ENCODE measurements around the gene COX19.
"Not testable (repeated sequence)": the region's sequence is repeated elsewhere in the genome, so short reads cannot be mapped to it uniquely, and the experiment has no call there.

Gene COX19

DNA sequence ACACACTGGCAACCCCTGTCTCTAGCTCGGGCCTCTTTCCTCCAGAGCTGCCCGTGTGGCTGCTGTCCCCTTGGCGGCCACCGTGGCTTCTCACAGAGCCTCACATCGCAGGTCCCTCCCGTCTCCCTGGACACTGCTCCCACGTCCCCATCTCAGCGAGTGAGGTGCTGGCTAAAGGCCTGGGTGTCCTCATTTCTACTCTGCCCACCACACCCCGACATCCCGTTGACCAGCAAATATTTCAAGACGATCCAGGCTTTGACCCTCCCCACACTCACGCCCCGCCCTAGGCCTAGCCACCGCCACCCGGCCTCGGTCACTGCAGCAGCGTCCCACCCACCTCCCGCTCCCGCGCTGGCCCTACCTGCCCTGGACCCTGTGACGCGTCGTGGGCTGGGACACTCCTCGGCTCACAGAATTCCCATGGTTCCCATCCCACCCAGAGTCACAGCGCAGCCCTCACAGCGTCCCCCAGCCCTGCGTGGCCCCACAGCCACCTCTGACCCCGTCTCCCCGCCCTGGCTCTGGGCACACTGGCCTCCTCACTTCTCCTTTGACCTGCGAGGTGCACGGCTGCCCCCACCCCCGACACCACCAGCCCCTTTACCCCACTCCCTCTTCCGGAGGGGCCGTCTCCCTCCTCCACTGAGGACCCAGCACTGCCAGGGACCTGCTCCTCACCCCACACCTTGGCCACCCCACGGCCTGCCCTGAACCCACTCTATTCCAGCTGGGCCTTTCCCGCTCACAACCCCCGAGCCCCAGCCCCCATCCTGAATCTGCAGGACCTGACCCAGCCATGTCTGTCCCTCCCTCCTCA lies 27.7 kb downstream of the COX19 start:
- TF ChIP-seq Cebpa-rat (IDR thresholded peaks at IDR 0.05), result no peak
- H3K27ac ChIP-seq, result peak overlapping the region in 3 of 11 experiments; percentile 14 to 61 (median 50); a peak in 3 of 22 replicates
- H3K4me2 ChIP-seq, result peak overlapping the region in 4 of 11 experiments; percentile 4 to 99 (median 98); a peak in 5 of 22 replicates

GRCh38 chr7:946256-946996 lies 28.9 kb downstream of the COX19 start:
- TF ChIP-seq Cebpa-rat (IDR thresholded peaks at IDR 0.05), result no peak
- Histone ChIP-seq H3K36me3 (peaks cover 6 to 59% (median 31%) of the 10 kb centered on the region in 11 experiments; a peak in 21 of 22 replicates), H3K27me3 (peaks cover 0 to 12% (median 5%) of the 10 kb centered on the region in 11 experiments; a peak in 7 of 22 replicates), H3K27ac (peak overlapping the region in 3 of 11 experiments; percentile 8 to 57 (median 33); a peak in 5 of 22 replicates), H3K9me3 (replicated peaks in 1 of 11) (peaks cover 0 to 31% (median 0%) of the 10 kb centered on the region in 11 experiments; a peak in 5 of 22 replicates), H3K9ac (no peak overlapping the region), H4K20me1 (peaks cover 30 to 59% (median 49%) of the 10 kb centered on the region in 11 experiments; a peak in 21 of 22 replicates), H3K4me3 (no peak overlapping the region), H3K4me2 (peak overlapping the region in 3 of 11 experiments; percentile 37 to 99 (median 47); a peak in 3 of 22 replicates), H3K4me1 (peaks cover 25 to 82% (median 44%) of the 10 kb centered on the region in 10 experiments)

More for the DNA sequence above, 27.7 kb downstream of the COX19 start:
- Histone ChIP-seq H3K36me3 (peaks cover 6 to 69% (median 31%) of the 10 kb centered on the region in 11 experiments; a peak in 21 of 22 replicates), H3K9me3 (replicated peaks in 1 of 11) (peaks cover 0 to 24% (median 0%) of the 10 kb centered on the region in 11 experiments; a peak in 5 of 22 replicates), H3K9ac (peak overlapping the region in 2 of 11 experiments; percentile 21 to 66; a peak in 2 of 22 replicates), H3K4me3 (no peak overlapping the region), H4K20me1 (peaks cover 30 to 60% (median 50%) of the 10 kb centered on the region in 11 experiments; a peak in 21 of 22 replicates), H3K4me1 (peaks cover 28 to 85% (median 45%) of the 10 kb centered on the region in 10 experiments), H3K27me3 (peaks cover 0 to 8% (median 4%) of the 10 kb centered on the region in 11 experiments; a peak in 7 of 22 replicates)

GRCh38 chr7:945556-946255 lies 29.6 kb downstream of the COX19 start:
- Histone ChIP-seq H3K4me3 (no peak overlapping the region), H3K4me1 (peaks cover 19 to 82% (median 42%) of the 10 kb centered on the region in 10 experiments), H3K27me3 (peaks cover 0 to 18% (median 5%) of the 10 kb centered on the region in 11 experiments; a peak in 7 of 22 replicates), H3K9ac (peak overlapping the region in 1 of 11 experiments; percentile 23; a peak in 2 of 22 replicates), H3K9me3 (replicated peaks in 1 of 11) (peaks cover under 1 to 31% (median 3%) of the 10 kb centered on the region in 11 experiments; a peak in 15 of 22 replicates), H4K20me1 (peaks cover 30 to 59% (median 49%) of the 10 kb centered on the region in 11 experiments; a peak in 21 of 22 replicates), H3K36me3 (peaks cover 6 to 57% (median 31%) of the 10 kb centered on the region in 11 experiments; a peak in 21 of 22 replicates), H3K4me2 (peak overlapping the region in 3 of 11 experiments; percentile 28 to 47 (median 37); a peak in 5 of 22 replicates), H3K27ac (peak overlapping the region in 6 of 11 experiments; percentile 3 to 57 (median 38); a peak in 7 of 22 replicates)
- no peak for TF ChIP-seq Cebpa-rat (IDR thresholded peaks at IDR 0.05)

DNA sequence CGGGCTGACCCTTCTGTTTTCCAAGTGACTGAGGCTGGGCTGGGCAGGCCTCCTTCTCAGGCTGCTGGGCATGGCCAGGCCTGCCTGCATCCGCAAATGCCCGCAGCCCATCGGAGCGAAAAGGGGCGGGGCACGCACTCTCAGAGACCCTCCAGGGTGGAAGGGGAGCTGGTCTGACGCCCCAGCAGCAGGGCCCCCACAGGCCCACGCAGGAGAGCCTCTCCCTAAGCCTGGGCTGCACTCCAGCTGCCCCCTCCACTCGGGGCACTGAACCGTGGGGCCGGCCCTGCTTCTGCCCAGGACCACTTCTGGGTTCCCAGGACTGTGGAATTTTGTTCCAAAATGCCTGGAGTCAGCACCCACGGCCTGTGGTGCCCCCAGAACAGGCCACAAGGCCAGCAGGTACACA lies 30.2 kb downstream of the COX19 start:
- Histone ChIP-seq H3K4me1 (peaks cover 14 to 82% (median 41%) of the 10 kb centered on the region in 10 experiments), H3K36me3 (peaks cover 6 to 58% (median 31%) of the 10 kb centered on the region in 11 experiments; a peak in 21 of 22 replicates), H4K20me1 (peaks cover 30 to 58% (median 49%) of the 10 kb centered on the region in 11 experiments; a peak in 21 of 22 replicates), H3K27ac (peak overlapping the region in 6 of 11 experiments; percentile 3 to 57 (median 38); a peak in 7 of 22 replicates), H3K9me3 (replicated peaks in 1 of 11) (peaks cover 6 to 36% (median 9%) of the 10 kb centered on the region in 11 experiments; a peak in 21 of 22 replicates), H3K27me3 (peaks cover 0 to 18% (median 5%) of the 10 kb centered on the region in 11 experiments; a peak in 7 of 22 replicates), H3K4me3 (no peak overlapping the region; a peak in 1 of 20 replicates), H3K9ac (peak overlapping the region in 2 of 11 experiments; percentile 23 to 32; a peak in 3 of 22 replicates), H3K4me2 (peak overlapping the region in 3 of 11 experiments; percentile 28 to 47 (median 37); a peak in 5 of 22 replicates)
- no peak for TF ChIP-seq Cebpa-rat (IDR thresholded peaks at IDR 0.05)

DNA sequence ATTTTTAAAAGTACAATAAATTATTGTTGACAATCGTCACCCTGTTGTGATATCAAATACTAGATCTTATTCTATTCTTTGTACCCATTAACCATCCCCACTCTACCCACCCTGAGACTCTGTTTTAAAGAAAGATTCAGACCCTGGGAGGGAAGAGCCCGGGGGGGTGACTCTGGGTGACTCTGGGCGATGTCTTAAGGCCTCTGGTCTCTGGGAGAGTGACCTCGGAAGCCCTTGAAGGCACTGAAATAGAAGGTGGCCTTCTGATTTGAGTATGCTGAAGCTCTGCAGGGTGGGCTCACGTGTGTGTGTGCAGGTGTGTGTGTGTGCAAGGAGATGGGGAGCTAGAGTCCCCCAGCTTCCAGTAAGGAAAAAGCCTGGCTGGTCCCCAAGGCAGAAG lies 30.6 kb downstream of the COX19 start:
- H4K20me1 ChIP-seq, result peaks cover 26 to 54% (median 46%) of the 10 kb centered on the region in 11 experiments; a peak in 21 of 22 replicates
- H3K4me2 ChIP-seq, result peak overlapping the region in 3 of 11 experiments; percentile 28 to 47 (median 37); a peak in 4 of 22 replicates
- H3K4me1 ChIP-seq, result peaks cover 10 to 82% (median 41%) of the 10 kb centered on the region in 10 experiments
- peaks cover 0 to 18% (median 5%) of the 10 kb centered on the region in 11 experiments; a peak in 7 of 22 replicates for H3K27me3 ChIP-seq
- H3K9me3 ChIP-seq (replicated peaks in 1 of 11), result peaks cover 10 to 41% (median 13%) of the 10 kb centered on the region in 11 experiments; a peak in 21 of 22 replicates
- peak overlapping the region in 4 of 11 experiments; percentile 33 to 57 (median 46); a peak in 6 of 22 replicates for H3K27ac ChIP-seq
- H3K4me3 ChIP-seq, result no peak overlapping the region; a peak in 1 of 20 replicates
- H3K36me3 ChIP-seq, result peaks cover 10 to 58% (median 28%) of the 10 kb centered on the region in 11 experiments; a peak in 21 of 22 replicates
- peak overlapping the region in 1 of 11 experiments; percentile 32; a peak in 1 of 22 replicates for H3K9ac ChIP-seq
- no peak for TF ChIP-seq Cebpa-rat (IDR thresholded peaks at IDR 0.05)

DNA sequence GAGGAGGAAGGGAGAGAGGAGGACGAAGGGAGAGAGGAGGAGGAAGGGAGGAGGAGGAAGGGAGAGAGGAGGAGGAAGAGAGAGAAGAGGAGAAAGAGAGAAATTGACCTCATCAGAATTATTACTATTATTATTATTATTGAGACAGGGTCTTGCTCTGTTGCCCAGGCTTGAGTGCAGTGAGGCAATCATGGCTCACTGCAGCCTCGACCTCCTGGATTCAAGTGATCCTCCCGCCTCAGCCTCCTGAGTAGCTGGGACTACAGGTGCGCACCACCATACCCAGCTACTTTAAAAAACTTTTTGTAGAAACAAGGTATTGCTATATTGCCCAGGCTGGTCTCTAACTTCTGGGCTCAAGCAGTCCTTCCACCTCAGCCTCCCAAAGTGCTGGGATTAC lies 31.6 kb downstream of the COX19 start:
- not testable (repeated sequence) for H3K4me3 ChIP-seq, H3K9ac ChIP-seq
- peak overlapping the region in 4 of 11 experiments; percentile 9 to 52 (median 30); a peak in 6 of 22 replicates for H3K27ac ChIP-seq
- peaks cover 16 to 46% (median 38%) of the 10 kb centered on the region in 11 experiments; a peak in 20 of 22 replicates for H4K20me1 ChIP-seq
- H3K9me3 ChIP-seq (replicated peaks in 1 of 11), result peaks cover 13 to 44% (median 15%) of the 10 kb centered on the region in 11 experiments; a peak in 21 of 22 replicates
- H3K27me3 ChIP-seq, result peaks cover 0 to 18% (median 5%) of the 10 kb centered on the region in 11 experiments; a peak in 7 of 22 replicates
- peaks cover under 1 to 82% (median 37%) of the 10 kb centered on the region in 10 experiments; a peak in 18 of 20 replicates for H3K4me1 ChIP-seq
- H3K36me3 ChIP-seq, result peaks cover 7 to 56% (median 26%) of the 10 kb centered on the region in 11 experiments; a peak in 20 of 22 replicates
- peak overlapping the region in 1 of 11 experiments; percentile 29; a peak in 3 of 22 replicates for H3K4me2 ChIP-seq
